AML-193 (cell line): ENCODE results near the gene KCNJ9.
"Not testable (repeated sequence)": the region's sequence is repeated elsewhere in the genome, so short reads cannot be mapped to it uniquely, and the experiment has no call there.

Experiments
- DNase-seq, 2 experiments: peaks; one replicate each; lab custom pipeline; 2025; lab: John Stamatoyannopoulos, UW

The KCNJ9 gene

DNA sequence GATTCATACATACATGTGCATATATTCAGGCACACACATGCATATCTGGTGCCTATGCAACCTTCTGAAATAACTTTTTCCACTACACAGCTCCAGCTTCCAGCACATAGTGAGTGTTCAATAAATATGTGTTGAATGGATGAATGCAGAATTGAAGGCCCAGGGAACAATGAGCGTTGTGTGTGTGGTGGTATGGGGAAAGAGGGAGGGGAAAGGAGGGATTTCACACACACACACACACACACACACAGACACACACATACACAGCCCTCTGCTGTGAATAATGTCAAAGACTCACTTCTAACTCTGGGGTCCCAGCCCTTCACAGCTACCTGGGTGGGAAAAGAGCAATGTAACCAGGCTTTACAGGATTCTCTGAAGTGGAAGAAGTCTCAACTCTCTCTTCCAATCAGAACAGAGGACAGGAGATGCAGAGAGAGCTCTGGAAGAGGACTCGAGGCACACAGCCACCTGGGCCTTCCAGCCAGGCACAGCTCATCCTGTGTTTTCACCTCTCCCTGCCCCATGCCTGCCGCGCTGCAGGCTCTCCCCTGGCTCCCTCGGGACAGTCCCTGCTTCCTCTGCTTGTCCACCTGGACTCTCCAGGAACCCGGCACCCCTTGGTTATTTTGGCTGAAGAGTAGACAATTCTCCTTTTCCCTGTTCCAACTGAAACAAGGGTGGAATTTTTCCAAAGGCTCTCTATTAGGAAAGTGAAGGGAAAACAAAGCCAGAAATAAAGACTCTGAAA lies 22.5 kb downstream of the KCNJ9 start:
- DNase-seq: no peak

DNA sequence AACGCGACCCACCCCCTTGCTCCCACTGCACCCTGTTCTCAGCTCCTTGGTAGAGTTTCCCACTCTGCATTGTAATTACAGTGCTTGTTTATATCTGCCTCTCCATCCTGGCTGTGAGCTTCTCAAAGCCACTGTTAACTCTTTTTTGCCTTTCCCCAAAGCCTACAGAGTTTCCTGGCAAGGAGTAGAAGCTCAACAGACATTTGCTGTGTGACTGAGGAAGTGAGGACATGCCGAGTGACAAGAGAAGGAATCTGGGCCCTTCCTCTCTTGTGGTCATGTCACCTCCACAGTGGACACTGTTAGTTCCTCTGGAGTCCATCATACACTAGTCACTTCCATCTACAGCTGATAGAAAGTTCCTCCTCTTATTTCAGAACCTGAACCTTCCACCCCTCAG lies 23.1 kb downstream of the KCNJ9 start:
- DNase-seq: peak; percentile 29 to 44

DNA sequence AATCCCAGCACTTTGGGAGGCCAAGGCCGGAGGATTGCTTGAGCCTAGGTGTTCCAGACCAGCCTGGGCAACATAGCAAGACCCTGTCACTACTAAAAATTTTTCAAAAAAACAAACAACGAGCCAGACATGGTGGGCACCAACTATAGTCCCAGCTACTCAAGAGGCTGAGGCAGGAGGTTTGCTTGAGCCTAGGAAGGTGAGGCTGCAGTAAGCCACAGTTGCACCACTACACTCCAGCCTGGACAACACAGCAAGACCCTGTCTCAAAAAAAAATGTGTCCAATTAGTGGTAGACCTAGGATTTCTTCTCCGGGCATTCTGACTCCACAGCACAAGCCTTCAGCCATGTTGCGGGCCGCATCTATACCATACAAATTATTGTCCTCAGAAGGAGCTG lies 23.8 kb downstream of the KCNJ9 start:
- no peak for DNase-seq

DNA sequence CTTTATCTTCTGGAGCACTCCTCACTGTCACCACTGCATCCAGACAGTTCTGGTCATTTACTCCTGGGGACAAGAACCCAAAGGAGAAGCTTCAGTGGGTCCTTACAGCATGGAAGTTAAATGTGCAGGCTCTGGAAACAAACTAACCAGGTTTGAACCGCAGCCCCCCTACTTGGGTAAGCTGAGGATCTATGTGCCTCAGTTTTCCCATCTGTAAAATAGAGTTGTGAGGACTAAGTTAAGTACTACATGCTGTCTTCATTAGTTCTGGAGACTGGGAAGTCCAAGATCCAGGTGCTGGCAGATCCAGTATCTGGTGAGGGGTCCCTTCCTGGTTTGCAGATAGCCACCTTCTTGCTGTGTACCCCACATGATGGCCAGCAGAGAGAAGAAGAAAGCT lies 26.2 kb downstream of the KCNJ9 start:
- DNase-seq: no peak

DNA sequence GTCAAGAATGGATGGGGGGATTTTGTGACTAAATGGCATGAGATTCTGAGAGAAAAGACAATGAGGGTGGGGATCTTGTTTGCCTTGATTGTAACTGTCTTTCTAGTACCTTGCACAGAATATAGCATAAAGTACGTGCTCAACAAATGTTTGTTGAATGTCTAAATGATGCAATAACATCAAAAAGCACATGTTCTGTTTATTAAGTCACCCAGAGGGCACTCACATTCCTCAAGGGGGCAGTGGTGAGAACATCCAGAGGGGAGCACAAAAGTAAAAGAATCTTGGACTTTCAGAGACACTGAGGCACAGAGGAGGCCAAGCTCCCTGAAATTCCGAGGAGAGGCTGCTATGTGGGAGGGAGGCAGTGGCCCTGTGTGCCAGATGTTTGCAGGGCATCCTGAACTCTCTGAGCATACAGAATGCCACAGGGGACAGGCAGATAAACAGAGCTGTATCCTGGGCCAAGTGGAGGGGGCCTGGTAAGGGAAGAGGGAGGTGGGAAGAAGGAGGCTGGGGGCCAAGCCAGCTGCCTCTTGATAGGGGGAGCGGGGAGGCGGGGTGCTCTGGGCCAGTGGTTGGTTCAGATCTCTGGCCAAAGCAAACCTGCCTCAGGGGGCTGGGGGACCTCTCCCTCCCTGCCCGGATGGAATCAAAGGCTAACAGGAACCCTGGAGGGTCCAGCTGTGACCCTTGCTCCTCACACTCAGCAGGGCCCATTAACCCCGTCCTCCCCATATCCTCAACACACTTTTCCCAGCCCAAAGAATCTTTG lies 27.7 kb downstream of the KCNJ9 start:
- DNase-seq: peak; percentile 31 to 42

DNA sequence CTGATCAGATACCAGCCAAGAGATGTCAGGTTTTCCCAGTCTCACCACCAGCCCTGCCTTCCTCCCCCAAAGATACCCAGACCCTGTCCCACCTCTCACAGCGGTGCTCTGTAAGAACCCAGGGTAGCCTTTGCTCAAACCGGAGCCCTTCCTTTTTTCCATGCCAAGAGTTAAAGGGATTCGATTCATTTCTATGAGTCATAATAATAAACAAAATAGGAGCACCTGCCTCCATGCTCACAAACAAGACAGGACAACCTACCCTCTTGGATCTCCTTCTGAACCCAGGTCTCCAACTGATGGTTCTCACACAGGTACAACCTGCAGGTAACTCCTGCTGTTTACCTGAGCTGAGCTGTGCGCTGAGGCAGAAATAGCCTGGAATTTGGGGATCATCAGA lies 28.3 kb downstream of the KCNJ9 start:
- no peak for DNase-seq

DNA sequence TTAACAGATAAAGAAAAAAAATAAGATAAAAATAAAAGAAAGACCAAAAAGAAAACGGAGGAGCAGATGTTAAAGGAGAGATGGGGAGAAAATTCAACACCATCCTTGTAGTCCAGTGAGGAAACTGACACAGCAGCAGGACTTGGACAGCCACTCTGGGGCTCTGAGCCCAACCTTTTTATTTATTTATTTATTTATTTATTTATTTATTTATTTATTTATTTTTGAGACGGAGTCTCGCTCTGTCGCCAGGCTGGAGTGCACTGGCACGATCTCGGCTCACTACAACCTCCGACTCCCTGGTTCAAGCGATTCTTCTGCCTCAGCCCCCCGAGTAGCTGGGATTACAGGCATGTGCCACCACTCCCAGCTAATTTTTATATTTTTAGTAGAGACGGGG lies 30.1 kb downstream of the KCNJ9 start:
- DNase-seq: not testable (repeated sequence)

DNA sequence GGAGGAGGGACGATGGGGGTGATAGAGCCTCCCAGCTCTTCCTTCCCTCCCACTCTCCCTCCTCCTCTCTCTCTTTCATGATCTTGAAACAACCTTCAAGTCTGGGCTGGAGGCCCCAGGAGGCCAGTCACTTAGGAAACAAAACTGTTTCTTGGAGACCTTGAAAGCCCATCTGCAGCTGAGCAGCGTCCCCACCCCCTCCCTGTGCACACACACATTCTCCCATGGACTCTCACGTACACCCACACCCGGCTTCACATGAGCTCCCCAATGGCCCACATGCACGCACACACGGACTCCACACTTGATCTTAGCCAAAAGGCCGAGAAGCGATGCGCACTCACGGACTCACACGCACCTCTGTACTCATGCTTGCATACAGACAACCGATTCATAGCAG lies 31.0 kb downstream of the KCNJ9 start:
- DNase-seq: no peak

DNA sequence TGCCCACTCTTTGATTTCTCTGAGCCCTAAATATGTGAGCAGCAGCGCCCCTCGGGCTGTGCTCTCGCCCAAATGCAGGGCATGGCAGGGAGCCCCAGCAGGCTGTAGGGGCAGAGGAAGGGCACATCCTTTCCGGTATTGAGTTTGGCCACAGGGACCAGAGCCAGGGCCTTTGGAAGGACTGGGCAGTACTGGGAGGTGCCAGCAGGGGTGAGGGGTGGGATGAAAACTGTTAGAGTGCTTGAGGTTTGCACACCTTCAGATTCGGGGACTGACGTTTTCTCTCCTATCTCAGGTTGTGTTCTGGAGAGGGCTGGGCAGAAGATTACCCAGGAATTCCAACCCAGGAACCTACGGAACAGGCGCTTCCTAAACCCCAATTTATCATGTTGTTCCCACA lies 32.1 kb downstream of the KCNJ9 start:
- no peak for DNase-seq

DNA sequence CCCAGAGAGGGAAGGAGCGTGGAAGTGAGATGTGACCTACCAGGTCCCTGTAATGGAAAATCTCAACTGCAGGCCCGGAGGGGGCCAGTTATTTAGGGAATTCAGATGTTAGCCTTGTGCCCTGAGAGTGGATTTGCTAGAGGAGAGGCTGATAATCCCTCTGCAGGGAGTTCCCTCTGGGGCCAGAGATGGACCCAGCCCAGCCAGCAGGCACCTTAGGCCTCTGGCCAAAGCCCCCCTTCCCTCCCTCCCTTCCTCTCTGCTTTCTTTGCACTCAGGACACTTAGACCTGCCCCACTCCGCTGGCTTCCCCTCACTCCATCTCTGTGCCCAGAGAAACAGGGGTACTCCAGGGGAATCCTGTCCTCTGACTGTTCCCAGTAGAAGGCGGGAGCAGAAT lies 32.7 kb downstream of the KCNJ9 start:
- DNase-seq: no peak

DNA sequence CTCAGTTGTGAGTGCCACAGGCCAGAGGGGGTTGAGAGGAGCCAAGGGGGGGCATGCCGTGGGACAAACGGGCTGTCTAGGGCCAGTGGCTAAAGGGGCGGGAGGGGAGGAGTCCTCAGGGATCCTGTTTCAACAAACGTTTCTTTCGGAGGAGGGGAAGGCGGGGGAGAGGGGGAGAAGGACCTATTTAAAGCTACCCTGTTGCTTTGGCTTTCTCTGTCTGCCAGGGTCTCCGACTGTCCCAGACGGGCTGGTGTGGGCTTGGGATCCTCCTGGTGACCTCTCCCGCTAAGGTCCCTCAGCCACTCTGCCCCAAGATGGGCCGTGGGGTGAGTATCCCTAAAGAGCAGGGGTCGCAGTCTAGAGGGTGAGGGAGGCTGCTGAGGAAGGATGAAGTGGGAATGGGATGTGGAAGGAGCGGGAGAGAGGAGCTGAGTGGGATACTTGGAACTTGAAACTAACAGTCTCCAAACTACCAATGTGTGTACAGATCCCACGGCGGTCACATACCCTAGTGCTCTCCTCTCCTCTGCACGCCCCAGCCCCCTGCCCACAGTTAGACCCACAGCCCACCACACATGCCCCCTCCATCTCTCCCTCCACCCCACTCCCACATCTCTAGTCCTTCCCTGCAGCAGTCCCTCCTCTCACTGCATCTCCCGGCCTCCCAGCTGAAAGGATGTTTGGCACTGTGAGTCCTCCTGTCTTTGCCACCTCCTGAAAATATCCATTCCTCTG lies 34.4 kb downstream of the KCNJ9 start, which contains the start of gene ATP1A2:
ATP1A2 (plus strand) TSS at position 215 of the 738 bp plus-strand sequence; CDS start at position 318, 103 bp downstream.
- DNase-seq: no peak

DNA sequence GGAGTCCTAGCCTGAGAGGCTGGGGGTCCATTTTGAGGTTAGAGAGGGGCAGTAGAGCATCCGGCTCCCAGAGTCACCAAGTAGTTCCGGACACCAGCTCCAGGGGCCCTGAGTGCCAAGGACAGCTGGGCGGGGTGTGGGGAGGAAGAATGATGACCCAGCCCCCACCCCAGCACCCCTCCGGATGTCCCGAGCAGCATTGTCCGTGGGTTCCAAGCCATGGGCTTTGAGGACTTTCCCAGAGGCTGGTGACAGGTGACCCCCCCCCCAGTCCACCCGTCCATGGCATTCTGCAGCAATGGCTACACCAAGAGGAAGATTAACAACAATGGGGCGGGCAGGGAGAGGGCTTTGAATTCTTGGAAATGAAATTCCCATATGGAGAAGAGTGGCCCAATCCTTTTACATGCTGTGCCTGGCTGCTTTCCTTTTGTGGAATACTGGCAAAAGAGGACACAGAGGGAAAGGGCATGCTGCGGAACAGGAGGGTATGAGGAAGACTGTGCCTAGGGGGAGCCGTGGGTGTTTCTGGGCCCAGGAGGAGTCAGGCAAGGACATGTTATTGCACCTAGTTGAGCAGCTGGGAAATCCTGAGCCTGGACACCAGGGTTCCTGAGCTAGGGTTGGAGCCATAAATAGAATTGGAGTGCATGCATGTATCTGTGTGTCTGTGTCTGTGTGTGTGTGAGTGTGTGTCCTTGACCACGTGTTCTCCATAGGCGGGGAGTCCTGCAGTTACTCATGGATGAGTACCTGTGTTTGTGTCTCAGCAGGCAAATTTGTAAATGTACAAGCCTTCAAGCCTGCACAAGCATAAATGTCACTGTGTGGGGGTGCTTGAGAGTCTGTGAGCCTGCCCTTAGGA lies 35.2 kb downstream of the KCNJ9 start:
- no peak for DNase-seq

DNA sequence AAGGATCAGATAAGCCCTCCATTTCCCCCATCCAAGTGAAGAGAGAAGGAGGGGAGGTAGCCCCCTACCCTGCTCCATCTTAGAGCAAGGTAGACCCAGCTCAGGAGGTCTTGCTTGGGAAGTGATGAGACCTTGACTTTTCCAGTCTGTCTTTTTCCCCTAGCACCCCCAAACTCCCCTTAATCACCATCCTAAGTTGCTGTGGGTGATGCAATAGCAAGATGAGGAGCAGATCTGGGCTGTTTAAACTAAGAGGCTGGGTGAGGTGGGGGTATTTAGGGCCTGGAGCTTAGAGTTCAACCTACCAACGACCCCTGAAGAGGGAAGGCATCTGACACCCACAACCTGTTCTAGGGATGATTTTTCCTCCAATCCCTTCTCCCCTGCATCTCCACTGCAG lies 36.0 kb downstream of the KCNJ9 start:
- DNase-seq: no peak

DNA sequence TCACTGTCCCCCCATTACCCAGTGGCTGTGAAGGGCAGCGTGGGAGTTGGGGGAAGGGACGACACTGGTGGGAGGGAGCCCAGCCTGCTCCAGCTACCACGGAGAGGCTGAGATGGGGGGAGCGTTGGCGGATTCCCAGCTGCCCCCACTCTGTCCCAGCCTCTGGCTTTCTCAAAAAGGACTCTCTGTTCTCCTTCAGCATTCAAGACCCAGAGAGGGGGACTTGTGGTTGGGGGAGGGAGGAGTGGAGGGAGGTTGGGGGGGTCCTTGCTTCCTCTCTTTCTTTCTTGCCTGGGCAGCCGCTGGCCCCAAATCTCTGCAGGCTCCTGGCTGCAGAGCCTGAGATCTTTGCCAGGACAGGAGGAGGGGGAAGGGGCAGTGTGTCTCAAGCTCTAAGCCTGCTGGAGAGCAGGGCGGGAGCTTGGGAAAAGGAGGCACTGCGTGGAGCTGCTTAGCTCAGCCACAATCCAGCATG lies 36.4 kb downstream of the KCNJ9 start:
- DNase-seq: no peak

DNA sequence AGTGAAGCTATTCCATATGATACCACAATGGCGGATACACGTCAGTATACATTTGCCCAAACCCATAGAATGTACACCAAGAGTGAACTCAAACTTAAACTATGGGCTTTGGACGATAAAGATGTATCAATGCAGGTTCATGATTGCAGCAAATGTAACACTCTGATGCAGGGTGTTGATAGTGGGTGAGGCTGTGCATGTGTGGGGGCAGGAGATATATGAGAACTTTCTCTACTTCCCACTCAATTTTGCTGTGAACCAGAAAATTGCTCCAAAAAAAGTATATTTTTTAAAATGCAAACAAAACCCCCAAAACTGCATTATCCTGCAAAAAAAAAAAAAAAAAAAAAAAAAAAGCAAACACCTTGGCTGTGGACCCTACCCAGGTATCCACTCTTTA lies 37.6 kb downstream of the KCNJ9 start:
- DNase-seq: no peak

DNA sequence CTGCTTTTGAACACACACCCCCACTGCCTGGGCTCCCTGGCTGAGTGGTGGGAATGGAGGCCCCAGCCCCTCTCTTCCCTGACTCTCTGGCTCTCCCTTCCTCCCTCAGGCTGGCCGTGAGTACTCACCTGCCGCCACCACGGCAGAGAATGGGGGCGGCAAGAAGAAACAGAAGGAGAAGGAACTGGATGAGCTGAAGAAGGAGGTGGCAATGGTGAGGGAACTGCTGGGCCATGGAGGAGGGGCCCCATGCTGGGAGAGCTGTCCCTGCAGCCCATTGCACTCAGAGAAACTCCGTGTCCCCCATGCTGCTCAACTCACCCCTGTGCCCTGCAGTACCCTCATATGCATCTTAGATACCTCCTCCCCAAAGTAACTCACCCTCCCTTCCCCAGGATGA lies 39.5 kb downstream of the KCNJ9 start:
- DNase-seq: no peak

DNA sequence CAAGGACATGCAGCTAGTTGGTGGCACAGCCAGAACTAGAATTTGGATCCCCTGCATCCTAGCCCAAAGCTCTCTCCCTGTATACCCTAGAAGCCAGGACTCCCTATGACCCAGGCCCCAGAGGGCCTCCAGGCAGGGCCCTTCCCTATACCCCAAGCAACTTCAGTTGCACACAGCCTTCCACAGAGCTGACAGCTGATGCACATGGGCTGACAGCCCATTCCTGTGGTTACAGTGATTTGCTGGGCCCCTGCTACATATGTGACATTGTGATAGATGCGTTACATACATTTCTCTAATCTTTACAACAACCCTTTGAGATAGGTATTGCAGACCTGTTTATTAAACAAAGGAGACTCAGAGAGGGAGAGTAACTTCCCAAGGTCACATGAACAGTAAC lies 40.0 kb downstream of the KCNJ9 start:
- no peak for DNase-seq

DNA sequence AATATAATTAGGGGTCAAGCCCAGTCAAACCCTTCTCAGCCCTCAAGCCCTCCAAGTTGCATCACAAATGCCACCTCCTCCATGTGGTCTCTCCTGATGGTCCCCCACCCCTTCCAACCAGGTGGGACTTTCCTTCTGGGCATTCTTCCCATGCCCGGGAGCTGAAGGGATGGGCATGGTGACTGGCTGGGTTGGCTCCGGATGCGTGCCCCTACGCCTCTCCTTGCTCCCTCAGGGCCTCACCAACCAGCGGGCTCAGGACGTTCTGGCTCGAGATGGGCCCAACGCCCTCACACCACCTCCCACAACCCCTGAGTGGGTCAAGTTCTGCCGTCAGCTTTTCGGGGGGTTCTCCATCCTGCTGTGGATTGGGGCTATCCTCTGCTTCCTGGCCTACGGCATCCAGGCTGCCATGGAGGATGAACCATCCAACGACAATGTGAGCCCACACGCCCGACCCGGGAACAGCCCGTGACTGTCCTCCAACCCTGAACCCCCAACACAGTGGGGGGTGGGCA lies 41.7 kb downstream of the KCNJ9 start:
- no peak for DNase-seq

DNA sequence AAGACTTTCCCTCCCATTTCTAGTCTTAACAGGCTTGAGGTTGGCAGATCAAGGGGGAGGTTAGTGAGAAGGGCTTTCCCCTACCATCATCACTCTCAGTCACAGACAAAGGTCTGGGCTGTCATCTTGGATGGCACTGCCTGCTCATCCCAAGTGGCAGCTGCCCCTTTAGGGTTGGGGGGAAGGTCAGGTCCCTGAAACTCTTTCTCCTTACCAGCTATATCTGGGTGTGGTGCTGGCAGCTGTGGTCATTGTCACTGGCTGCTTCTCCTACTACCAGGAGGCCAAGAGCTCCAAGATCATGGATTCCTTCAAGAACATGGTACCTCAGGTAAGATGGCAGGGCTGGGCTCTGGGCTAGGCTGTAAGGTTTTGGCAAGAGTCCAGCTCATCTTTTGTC lies 42.4 kb downstream of the KCNJ9 start:
- DNase-seq: no peak

DNA sequence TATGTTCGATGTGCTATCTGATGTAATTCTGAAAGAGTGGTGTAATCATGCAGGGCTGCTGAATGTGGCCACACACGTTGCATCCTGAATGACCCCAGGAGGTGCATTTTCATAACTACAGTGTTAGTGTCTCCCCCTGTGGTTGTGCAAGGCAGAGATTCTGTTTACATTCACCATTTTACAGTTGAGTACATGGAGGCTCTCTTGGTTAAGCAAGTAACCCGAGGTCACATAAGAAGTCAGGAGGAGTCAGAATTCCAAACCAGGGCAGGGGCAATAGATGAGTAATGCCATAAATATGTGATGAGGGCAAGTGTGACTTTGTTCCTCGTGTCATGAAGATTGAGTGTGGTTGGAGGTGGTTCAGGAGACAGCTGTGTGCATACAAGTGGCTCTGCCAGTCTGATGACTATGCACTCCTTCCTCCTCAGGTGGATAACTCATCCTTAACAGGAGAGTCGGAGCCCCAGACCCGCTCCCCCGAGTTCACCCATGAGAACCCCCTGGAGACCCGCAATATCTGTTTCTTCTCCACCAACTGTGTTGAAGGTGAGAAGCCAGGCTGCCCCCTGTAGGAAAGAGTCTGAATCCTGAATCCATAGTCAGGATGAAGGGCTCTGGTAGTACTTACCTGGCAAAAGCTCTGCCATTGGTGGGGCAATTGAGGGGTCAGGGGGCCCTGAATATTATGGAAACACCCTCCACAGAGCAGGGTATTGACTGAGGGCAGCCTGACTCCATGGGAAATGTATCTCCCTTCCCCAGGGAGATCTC lies 43.6 kb downstream of the KCNJ9 start:
- DNase-seq: no peak

DNA sequence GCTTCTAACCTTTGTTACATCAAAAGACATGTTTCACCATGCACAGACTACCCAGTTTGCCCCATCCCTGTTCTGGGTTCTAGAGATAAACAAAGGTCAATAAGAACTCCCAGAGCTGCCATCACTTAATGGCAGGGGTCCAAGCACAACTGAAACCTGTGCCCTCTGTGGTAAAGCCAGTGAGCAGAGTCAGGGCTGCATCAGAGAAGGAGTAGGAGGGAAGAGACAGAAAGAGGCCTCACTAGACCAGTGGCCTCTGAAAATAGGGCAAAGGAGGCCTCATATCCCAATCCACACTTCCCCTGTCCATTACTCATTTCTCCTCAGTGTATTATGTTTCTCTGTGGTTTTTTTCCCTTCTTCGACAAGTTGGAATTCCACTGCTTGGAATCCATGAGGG lies 44.4 kb downstream of the KCNJ9 start:
- DNase-seq: no peak
